RCC 7860 (cell line): Measurements from ENCODE around the gene TBX15.

Experiments
- DNase-seq: peaks from one replicate; pipeline ENCODE4 v3.0.0-alpha.2; 2015; ENCODE audit warnings: low spot score
- FAIRE-seq: peaks from 2 replicates; lab custom pipeline; 2012; peaks lifted over from hg19 to GRCh38; lab: Jason Lieb, UNC

TBX15 gene

DNA sequence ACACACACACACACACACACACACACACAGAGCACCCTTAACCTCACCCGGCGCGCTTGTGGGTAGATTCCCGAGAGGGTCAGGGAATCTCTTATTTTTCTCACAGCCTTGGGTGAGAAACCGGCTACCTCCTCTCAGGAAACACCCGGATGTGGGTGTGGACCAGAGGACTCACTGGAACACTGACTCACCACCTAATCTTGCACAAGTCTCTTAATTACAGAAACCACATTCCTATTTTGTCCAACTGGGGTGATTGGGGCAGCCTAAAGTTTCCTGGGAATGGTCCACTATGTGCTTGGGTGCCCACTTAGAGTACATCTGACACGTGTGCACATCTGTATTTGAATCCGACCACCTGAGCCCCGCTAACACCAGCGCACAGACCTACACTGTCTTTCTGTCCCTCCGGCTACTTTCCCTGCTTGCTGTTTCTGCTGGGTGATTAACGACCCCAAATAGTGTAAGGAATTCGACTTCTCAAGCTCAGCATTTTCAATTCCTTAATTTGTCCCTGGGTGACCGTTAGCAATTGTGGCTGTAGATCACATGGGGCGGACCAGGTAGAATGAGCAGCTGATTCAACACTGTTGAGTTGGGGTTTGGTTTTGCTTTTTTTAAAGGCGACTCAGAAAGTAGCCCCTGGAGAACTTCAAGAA, 14.0 kb upstream of the TBX15 start:
- FAIRE-seq, result no peak
- peak; percentile 65 for DNase-seq

DNA sequence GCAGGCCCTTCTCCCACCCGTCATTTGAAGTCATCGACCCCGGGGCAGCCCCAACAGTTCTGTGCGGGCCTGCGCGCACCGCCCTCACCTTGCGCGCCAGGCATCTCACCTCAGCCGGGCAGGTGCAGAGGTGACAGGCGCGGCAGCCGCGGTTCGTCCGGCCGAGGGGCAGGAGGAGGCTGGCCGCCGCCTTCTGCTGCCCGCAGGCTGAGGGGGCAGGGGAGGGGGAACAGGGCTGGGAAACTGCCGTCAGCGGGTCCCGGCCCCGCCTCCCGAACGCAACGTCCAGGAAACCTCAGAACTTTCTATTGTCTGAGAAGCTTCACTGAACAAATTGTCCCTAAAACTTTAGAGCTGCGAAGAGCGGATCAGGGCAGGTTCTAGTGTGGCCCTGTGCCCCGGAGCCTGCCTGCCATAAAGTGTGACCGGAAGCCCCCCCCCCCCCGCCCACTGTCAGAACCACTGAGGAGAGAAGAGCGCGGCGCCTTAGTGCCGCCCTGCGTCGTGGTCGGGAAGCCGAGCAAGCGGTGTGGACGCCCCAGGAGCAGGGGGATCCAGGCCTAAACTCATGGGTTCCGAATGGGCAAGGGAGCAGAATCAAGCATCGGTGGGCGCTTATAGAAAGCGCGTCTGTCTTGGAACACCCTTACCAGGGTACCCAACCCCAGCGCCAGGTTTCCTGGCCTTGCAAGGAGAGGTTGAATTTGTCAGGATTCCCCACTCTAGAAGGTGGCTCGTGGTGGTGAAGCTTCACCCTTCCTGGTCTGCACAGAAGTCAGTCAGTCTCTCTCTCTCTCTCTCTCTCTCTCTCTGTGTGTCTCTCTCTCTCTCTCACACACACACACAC, 13.3 kb upstream of the TBX15 start:
- FAIRE-seq, result no peak

DNA sequence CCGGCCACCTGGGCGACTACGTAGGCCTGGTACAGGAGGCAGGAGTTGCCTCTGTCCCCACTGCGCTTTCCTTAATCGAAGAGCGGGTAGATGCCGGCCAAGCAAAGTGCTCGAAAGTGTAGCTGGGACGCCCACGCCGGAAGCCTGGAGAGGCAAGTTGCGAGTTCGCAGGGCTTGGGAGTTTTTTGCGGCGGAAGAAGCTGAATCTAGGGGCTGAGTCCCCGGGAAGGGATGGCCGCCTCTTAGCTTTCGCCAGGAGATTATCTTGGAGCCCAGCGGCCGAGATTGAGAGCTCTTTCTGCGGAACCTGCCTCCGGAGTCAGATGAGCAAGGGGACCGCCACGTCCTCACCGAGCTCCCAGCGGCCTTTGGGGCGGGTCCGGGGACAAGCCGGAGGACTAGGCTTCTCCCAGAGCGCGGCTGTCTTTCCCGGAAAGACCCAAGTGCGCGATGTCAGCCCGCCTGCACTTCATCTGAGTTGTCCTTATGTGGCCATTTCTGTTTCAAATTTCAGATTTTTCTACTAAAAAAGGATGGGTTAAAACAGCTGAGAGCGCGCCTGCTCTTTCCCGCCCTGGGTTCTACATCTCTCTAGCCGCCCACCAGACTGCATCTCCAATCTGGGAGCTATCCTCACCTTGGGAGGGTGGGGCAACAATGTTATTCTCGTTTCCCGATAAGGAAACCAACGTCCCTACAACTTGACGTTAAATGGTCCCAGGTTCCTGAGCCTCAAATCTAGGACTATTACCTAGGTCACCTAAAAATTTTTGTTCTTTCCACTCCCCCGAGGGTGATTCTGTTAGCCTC, 12.4 kb upstream of the TBX15 start:
- DNase-seq, result no peak
- no peak for FAIRE-seq

More for the DNA sequence above, 13.3 kb upstream of the TBX15 start:
- DNase-seq, result no peak

GRCh38 chr1:118999348-119000071, 11.4 kb upstream of the TBX15 start:
- DNase-seq (no peak), FAIRE-seq (no peak)

GRCh38 chr1:118998171-118998570, 10.0 kb upstream of the TBX15 start:
- FAIRE-seq, result no peak

DNA sequence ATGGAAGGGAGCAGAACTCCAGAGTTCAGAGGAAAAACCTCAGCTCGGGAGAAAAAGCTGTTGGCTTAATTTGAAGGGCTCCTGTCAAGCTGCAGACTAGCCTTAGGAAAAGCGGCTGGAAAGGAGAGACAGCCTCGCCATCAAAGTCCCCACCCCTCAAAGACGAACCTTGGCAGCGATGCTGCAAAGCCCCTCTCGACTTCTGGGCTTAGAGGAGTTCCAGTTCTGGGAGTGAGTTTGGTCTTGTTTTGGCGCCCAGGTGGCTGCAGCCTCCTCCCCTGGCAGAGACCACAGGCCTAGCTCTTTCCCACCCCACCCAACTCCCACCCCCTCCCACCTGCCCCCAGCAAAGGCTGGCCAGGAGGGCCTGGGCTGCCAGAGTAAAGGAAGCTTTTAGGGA, 9.1 kb upstream of the TBX15 start:
- FAIRE-seq (no peak), DNase-seq (no peak)

More at GRCh38 chr1:118998171-118998570, 10.0 kb upstream of the TBX15 start:
- no peak for DNase-seq

DNA sequence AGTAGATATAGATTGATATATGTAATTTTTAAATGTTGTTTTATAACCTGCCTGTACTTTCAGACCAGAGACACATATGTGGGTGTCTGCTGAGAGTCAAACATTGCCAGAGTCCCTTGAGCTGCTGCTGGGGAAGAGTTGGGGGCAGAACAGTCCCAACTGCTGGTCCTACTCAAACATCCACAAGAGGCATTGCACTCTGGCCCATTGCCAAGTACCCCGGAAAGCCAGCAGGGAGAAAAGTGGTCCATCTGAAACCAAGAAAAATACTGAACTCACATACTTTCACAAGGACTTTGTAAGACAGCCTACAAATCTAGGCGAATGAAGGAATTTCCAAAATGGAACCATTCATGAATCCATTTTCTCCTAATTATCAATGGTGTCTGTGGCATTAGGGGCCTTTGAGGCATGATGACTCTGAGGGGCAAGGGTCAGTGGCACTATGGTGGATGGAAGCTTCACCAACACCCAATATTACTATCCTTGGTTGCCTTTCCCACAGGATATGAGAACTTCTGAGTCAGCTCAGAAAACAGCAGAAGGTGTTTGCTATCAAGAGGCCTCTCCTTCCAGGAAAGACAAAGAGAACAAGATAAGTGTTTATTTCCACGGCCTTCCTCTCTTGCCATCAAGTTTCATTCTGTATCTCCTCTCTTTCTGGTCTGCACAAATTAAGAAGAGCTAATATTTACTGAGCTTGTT, 7.3 kb upstream of the TBX15 start:
- FAIRE-seq (no peak), DNase-seq (no peak)

- no peak for FAIRE-seq
Observed at GRCh38 chr1:118993700-118994026, 5.5 kb upstream of the TBX15 start.

DNA sequence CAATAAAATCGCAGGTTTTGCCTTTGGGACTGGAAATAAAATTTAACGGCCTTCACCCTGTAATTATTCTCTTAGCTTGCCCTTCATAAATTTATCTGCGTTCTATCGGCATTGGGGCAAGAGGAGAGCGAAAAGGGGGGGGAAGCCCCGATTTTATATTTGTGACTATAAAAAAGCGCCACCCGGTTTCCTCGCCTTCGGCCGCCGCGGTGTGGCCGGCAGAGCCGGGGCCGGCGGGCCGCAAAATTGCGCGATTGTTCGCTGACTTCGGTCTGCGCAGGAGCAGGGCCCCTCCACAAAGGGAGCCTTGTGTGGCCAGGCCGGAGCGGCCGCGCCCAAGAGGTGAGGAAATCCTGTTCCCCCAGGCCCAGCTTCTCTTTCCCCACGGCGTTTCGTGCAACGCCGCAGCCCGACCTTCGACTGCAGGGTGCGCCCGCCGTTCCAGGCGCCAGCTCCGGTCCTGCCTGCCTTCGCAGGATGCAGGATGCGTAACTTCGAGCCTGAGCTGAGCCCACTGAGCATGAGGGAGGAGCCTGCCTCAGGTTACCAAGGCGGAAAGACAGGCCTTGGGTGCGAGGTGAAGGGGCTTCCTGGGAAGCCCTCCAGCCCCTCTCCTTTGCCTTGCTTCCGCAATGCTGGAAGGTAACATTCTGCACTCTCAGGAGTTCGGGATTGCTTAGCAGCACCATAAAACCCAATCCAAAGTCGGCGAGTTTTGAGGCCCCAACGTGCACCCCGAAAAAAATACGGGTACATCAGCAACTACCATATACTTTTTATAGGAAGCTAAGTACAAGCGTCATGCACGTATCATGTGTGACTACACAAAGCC, 4.9 kb upstream of the TBX15 start:
- FAIRE-seq (no peak), DNase-seq (no peak)

More at GRCh38 chr1:118993700-118994026, 5.5 kb upstream of the TBX15 start:
- DNase-seq, result no peak

DNA sequence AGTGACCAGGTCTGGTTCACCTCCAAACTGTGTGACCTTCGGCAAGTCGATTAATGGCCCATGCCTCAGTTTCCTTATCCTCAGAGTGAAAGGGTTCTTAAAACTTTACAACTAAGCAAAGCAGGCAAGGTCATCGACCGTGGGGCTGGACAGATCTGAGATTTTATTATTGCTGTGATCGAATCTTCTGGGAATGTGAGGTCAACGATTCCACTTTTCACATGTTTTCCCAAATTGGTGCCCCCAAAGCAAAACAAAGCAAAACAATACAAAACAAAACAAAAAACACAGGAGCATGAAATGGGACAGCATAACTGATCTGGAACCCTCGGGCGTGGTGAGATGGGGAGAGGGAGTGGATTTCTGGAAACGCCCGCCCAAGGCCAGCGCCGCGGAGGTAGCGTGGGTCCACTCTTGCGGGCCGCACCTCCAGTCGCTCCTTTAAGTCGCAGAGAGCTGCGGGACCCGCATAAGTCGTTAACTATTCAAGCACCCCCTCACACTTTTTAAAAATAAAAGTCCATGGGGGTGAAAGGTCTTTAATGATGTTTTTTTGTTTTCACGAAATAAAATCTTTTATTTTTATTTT, 4.2 kb upstream of the TBX15 start:
- DNase-seq, result no peak
- no peak for FAIRE-seq

DNA sequence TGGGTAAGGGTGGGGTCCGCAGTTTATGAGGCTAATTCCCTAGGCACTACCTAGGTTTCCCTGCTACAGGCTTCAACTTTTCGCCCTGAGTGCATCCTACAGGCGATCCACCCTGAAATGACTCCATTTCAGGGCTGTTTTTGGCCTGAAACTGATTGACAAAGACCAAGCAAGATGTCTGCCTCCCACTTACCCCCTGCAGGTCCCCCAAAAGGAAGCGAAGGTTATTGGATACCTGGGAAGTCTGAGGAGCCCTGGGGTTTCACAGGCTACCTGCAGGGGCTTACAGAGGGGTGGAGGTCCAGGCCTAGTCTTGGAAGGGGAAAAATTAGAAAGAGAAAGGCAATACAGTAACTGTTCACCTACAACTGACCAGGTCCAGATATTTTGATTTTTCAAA, 3.3 kb upstream of the TBX15 start:
- DNase-seq (no peak), FAIRE-seq (no peak)

DNA sequence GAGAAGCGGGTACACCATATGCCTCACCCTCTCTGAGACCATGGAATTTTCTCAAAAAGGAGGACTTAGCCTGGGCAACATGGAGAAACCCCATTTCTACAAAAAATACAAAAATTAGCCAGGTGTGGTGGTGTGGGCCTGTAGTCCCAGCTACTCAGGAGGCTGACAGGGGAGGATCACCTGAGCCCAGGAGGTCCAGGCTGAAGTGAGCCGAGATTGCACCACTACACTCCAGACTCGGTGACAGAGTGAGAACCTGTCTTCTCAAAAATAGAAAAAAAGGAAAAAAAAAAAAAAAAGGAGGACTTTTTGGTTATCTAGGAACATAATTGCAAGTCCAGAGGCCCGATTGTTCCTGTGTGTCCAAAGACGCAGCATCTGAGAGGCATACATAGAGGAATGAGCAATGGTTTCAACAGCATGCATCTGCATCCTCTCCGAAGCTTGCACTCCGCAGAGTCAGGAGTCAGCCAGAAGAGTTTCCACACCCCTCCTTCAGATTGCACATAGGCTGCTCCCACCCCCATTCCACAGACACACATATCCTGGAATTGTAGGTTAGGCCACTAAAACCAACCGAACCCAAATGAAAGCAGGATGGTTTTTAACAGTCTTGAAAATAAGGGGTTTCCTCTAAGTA, 2.5 kb upstream of the TBX15 start:
- no peak for DNase-seq
- FAIRE-seq, result no peak

DNA sequence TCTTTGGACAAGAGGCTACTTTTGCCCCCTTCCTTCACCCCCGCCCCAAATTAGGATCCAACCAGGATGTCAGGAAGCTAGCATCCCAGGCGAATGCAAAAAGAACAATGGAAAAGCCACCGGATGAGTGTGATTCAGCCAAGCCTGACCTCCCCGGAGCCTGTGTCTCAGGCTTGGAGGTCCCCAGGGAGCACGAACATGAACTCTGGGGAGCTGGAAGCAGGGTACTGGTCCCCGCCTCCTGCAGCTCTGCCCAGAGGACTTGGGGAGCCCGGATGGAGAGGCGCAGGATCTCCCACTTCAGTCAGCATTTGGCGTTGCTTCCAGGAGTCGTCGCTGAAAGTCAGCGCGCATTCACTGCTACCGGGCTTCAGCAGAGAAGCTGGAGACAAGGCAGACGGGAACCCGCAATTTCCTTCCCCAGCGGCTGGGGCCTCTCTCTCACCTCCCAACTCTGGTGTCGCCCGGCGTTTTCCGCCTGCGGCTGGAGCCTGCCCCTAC, 1.8 kb upstream of the TBX15 start:
- DNase-seq (no peak), FAIRE-seq (no peak)

DNA sequence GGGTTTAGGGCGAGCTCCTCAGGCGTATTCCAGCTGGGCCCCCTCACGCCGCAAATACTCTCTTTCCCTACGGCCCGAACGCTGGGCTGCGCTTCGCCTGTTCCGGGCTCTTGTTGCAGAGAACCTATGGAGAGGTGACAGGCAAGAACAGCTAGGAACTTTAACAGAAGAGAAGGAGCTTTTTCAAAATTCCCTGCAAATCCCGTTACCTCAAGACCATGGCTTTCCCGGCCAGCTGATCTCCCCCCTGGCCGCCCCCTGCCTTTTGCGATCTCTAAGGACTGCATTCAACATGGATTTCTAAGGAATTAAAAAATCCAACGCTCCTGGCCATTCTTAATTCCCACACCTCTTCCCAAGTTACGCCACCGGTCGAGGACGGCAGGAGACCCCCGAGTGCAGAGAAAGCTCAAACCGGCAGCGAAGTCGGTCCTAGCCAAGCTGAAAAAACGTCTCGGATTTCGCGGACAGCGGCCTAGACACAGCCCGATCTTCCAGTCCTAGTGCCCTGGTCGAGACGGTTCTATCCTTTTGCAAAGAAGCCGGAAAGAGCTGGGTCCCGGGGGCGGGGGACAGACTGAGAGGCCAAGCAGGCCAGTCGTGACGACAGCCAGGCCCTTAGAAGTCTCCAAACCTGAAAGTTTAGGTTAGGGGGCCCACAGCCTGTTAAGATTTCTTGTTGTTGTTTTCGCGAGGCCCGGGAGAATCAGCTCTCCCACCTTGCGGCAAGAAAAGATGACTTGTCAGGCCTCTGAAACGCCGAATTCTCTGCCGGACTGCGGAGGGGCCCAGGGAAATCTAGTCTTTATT, 1.1 kb upstream of the TBX15 start:
- no peak for DNase-seq
- no peak for FAIRE-seq

GRCh38 chr1:118987468-118988185, 516 bp downstream of the TBX15 start:
- FAIRE-seq (no peak), DNase-seq (no peak)

- FAIRE-seq (no peak), DNase-seq (no peak)
Observed at GRCh38 chr1:118986555-118987467, 1.3 kb downstream of the TBX15 start.
